DMS 273 (cell line): ENCODE data around the gene KCNH4.
A peak's percentile ranks its signal among the peaks of the same experiment; 100 is the strongest.
"Not testable (repeated sequence)": the region's sequence is repeated elsewhere in the genome, so short reads cannot be mapped to it uniquely, and the experiment has no call there.

ENCODE experiments used
- DNase-seq: peaks from one replicate; lab custom pipeline; 2025; ENCODE audit not compliant: unreplicated experiment; lab: John Stamatoyannopoulos, UW

The KCNH4 gene

GRCh38 chr17:42197564-42198156 lies 16.7 kb upstream of the KCNH4 start:
- DNase-seq: no peak

GRCh38 chr17:42193969-42194899 lies 13.3 kb upstream of the KCNH4 start, which contains the start of gene GHDC:
Gene GHDC, minus strand, starts transcription at chr17:42194494. Its CDS starts 913 bp downstream, at chr17:42193581.
- peak; percentile 85 for DNase-seq

GRCh38 chr17:42193216-42193968 lies 12.4 kb upstream of the KCNH4 start:
- no peak for DNase-seq

- DNase-seq: no peak
Measured at GRCh38 chr17:42192189-42193126, 11.5 kb upstream of the KCNH4 start.

- DNase-seq: no peak
Measured at GRCh38 chr17:42191275-42191608, 10.3 kb upstream of the KCNH4 start.

- DNase-seq: no peak
Measured at GRCh38 chr17:42190491-42191274, 9.7 kb upstream of the KCNH4 start.

- DNase-seq: no peak
Measured at GRCh38 chr17:42189651-42189965, 8.7 kb upstream of the KCNH4 start.

GRCh38 chr17:42188749-42189650 lies 8.1 kb upstream of the KCNH4 start:
- DNase-seq: no peak

- DNase-seq: no peak
Measured at GRCh38 chr17:42187833-42188232, 6.9 kb upstream of the KCNH4 start.

GRCh38 chr17:42186191-42186590 lies 5.2 kb upstream of the KCNH4 start:
- DNase-seq: not testable (repeated sequence)

GRCh38 chr17:42185621-42185930 lies 4.6 kb upstream of the KCNH4 start:
- no peak for DNase-seq

- DNase-seq: no peak
Measured at GRCh38 chr17:42184713-42185620, 4.0 kb upstream of the KCNH4 start, which contains the start of gene HCRT. Gene HCRT, minus strand, starts transcription at chr17:42185452. Its CDS starts 87 bp downstream, at chr17:42185365.

- peak; percentile 94 for DNase-seq
Measured at GRCh38 chr17:42183741-42184711, 3.1 kb upstream of the KCNH4 start.

GRCh38 chr17:42182927-42183734 lies 2.2 kb upstream of the KCNH4 start:
- DNase-seq: no peak

GRCh38 chr17:42181851-42182207 lies 887 bp upstream of the KCNH4 start:
- no peak for DNase-seq

GRCh38 chr17:42180411-42180921 lies 476 bp downstream of the KCNH4 start:
- peak; percentile 41 for DNase-seq
